ENCODE measurements around the gene ZNF316.

- TF ChIP-seq, protein P1, sequence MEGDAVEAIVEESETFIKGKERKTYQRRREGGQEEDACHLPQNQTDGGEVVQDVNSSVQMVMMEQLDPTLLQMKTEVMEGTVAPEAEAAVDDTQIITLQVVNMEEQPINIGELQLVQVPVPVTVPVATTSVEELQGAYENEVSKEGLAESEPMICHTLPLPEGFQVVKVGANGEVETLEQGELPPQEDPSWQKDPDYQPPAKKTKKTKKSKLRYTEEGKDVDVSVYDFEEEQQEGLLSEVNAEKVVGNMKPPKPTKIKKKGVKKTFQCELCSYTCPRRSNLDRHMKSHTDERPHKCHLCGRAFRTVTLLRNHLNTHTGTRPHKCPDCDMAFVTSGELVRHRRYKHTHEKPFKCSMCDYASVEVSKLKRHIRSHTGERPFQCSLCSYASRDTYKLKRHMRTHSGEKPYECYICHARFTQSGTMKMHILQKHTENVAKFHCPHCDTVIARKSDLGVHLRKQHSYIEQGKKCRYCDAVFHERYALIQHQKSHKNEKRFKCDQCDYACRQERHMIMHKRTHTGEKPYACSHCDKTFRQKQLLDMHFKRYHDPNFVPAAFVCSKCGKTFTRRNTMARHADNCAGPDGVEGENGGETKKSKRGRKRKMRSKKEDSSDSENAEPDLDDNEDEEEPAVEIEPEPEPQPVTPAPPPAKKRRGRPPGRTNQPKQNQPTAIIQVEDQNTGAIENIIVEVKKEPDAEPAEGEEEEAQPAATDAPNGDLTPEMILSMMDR (IDR thresholded peaks at IDR 0.05 in 2 of 3, conservative IDR thresholded peaks at IDR 0.05 in 1 of 3; ENCODE audit: control insufficient read depth in 2 of 3, extremely low read depth in 1 of 3, insufficient read depth in 1 of 3, low read depth in 3 of 3, low read length in 3 of 3) = no peak
- TF ChIP-seq CEBPB (IDR thresholded peaks at IDR 0.05; ENCODE audit: borderline replicate concordance in 1 of 2, low read depth in 2 of 2, low read length in 2 of 2) (no peak), NR2C1 (IDR thresholded peaks at IDR 0.05) (no peak), POLR2AphosphoS5 (IDR thresholded peaks at IDR 0.05; ENCODE audit: low read length) (no peak), NKRF (conservative IDR thresholded peaks at IDR 0.05) (no peak)
These were observed 29.5 kb upstream of the ZNF316 start for GRCh38 chr7:6607651-6608051.
